K562 (cell line): ENCODE data around the gene ANO1. TPM values are rescaled to one million over a fixed set of nuclear protein-coding genes. Genes with fewer than 3 reads are reported as not detected.

Experiments
- ATAC-seq: fragments of 200-7000 bp; cut with Tn5 transposase; 3 replicates; pipeline ENCODE4 v1.9.1; 2020; ENCODE audit warnings: moderate library complexity
- BruUV-seq: library from RNA; stranded (reverse); fragments of 400-500 nt; replicated peaks from 2 replicates; lab custom pipeline; 2021; lab: Mats Ljungman, UMichigan
- CTCF ChIA-PET: fragments of 300-600 bp; formaldehyde crosslinking; extraction: SDS; loops from one replicate; lab custom pipeline; 2021; ENCODE audit warnings: low intra/inter-chr PET ratio; lab: Yijun Ruan, JAX
- POLR2A ChIA-PET: fragments of 300-600, 350-650 bp; sonication (Branson Sonifier 250); formaldehyde crosslinking; extraction: SDS; loops from one replicate; lab custom pipeline; 2021; ENCODE audit warnings: antibody characterized with exemption, inconsistent platforms; lab: Yijun Ruan, JAX
- DNase-seq, 4 experiments: peaks; one replicate each; pipeline versions ENCODE4 v3.0.0 to v3.0.0-alpha.2; 2011 to 2018; ENCODE audit warnings: low spot score in 3 of 4, mixed read lengths in 3 of 4; ENCODE audit errors: extremely low read depth in 1 of 4
- FAIRE-seq: peaks from 2 replicates; lab custom pipeline; 2011; peaks lifted over from hg19 to GRCh38; lab: Jason Lieb, UNC
- H2AFZ ChIP-seq: 2 replicates; pipeline ENCODE4 v1.6.0; 2011; ENCODE audit warnings: low read depth, low read length, control low read depth, inconsistent platforms
- H3K27ac ChIP-seq: fragments of 200-600 bp; 3 replicates; pipeline ENCODE4 v1.8.0; 2011; ENCODE audit warnings: low read depth, mild to moderate bottlenecking, control low read depth, inconsistent platforms, low read length, moderate library complexity, mixed read lengths; ENCODE audit errors: extremely low read depth
- H3K27me3 ChIP-seq, 2 experiments: fragments of 300-600 bp in 1 of 2; 2 replicates in 1 of 2; 3 replicates in 1 of 2; pipeline versions ENCODE4 v1.6.0 to v1.8.0; 2011; ENCODE audit warnings: inconsistent platforms in 2 of 2, low read length in 2 of 2, mild to moderate bottlenecking in 1 of 2, mixed read lengths in 1 of 2, moderate library complexity in 1 of 2; ENCODE audit not compliant: control insufficient read depth in 2 of 2, insufficient read depth in 2 of 2
- H3K36me3 ChIP-seq: fragments of 300-600 bp; 3 replicates; pipeline ENCODE4 v1.8.0; 2011; ENCODE audit warnings: mild to moderate bottlenecking, low read length, inconsistent platforms; ENCODE audit not compliant: control insufficient read depth, insufficient read depth
- H3K4me1 ChIP-seq, 2 experiments: fragments of 200-600 bp in 1 of 2; replicated peaks in 1 of 2; 2 replicates in 1 of 2; 3 replicates in 1 of 2; pipeline versions ENCODE4 v1.5.1 to v1.8.0; 2011; ENCODE audit warnings: inconsistent platforms in 2 of 2, low read length in 2 of 2, mild to moderate bottlenecking in 1 of 2, mixed read lengths in 1 of 2, moderate library complexity in 1 of 2; ENCODE audit not compliant: control insufficient read depth in 2 of 2, insufficient read depth in 2 of 2
- H3K4me2 ChIP-seq: 2 replicates; pipeline ENCODE4 v1.6.1; 2011; ENCODE audit warnings: low read length, control low read depth, inconsistent platforms, mixed read lengths; ENCODE audit not compliant: insufficient read depth
- H3K4me3 ChIP-seq: fragments of 200-600 bp; sonication (generic), shearing (Covaris generic); 2 replicates; pipeline ENCODE4 v1.5.1; 2016; ENCODE audit warnings: control low read depth, inconsistent platforms
- H3K79me2 ChIP-seq: fragments of 200-600 bp; 3 replicates; pipeline ENCODE4 v1.8.0; 2011; ENCODE audit warnings: low read length, inconsistent platforms; ENCODE audit not compliant: control insufficient read depth, insufficient read depth
- H3K9ac ChIP-seq, 2 experiments: 2 replicates each; pipeline versions ENCODE4 v1.6.0 to v1.6.1; 2011; ENCODE audit warnings: low read depth in 2 of 2, low read length in 2 of 2, control low read depth in 1 of 2, inconsistent platforms in 1 of 2, mild to moderate bottlenecking in 1 of 2, mixed read lengths in 1 of 2; ENCODE audit not compliant: insufficient read depth in 1 of 2
- H3K9me1 ChIP-seq: one replicate; pipeline ENCODE4 v1.6.0; 2011; ENCODE audit warnings: inconsistent platforms, mild to moderate bottlenecking, low read length, moderate library complexity; ENCODE audit not compliant: control insufficient read depth, insufficient read depth
- H3K9me3 ChIP-seq: replicated peaks from 2 replicates; pipeline ENCODE4 v1.5.1; 2011; ENCODE audit warnings: low read depth, low read length, inconsistent platforms; ENCODE audit not compliant: control insufficient read depth, insufficient read depth
- H4K20me1 ChIP-seq: replicated peaks from 2 replicates; pipeline ENCODE4 v1.6.1; 2011; ENCODE audit warnings: low read length, inconsistent platforms, mixed read lengths; ENCODE audit not compliant: control insufficient read depth, insufficient read depth
- CEBPB ChIP-seq: fragments of 450-650 bp; IDR thresholded peaks from 2 replicates; pipeline ENCODE4 v1.6.1; 2016; ENCODE audit warnings: missing genetic modification characterization, missing compliant biosample characterization
- KAT7 ChIP-seq: sonication (generic); formaldehyde crosslinking; IDR thresholded peaks from 2 replicates; pipeline ENCODE4 v1.8.0; 2022; ENCODE audit warnings: missing genetic modification reagents, mild to moderate bottlenecking, borderline replicate concordance
- RFX7 ChIP-seq: fragments of 250-450 bp; sonication (Bioruptor Pico); IDR thresholded peaks from 2 replicates; pipeline ENCODE4 v1.5.1; 2021; ENCODE audit warnings: mild to moderate bottlenecking
- TAL1 ChIP-seq: fragments of 450-650 bp; IDR thresholded peaks from 2 replicates; pipeline ENCODE4 v1.6.1; 2016; ENCODE audit warnings: mild to moderate bottlenecking
- ZFP91 ChIP-seq: sonication (generic); formaldehyde crosslinking; IDR thresholded peaks from 2 replicates; pipeline ENCODE4 v1.8.0; 2022; ENCODE audit warnings: mild to moderate bottlenecking, missing genetic modification reagents
- ZNF41 ChIP-seq: fragments of 250-450 bp; sonication (Bioruptor Pico); conservative IDR thresholded peaks from 2 replicates; pipeline ENCODE4 v1.4.0; 2020; ENCODE audit warnings: mild to moderate bottlenecking
- WGBS: fragments of 100-300 bp; shearing (Covaris generic); methylation state at CpG from one replicate; pipeline ENCODE4 v1.1.6; 2016; ENCODE audit warnings: low coverage, mixed read lengths; ENCODE audit not compliant: insufficient coverage; ENCODE audit errors: missing lambda C conversion rate; 5-methylcytosine and 5-hydroxymethylcytosine counted together
- in situ Hi-C: fragments of 300-500 bp; cut with MboI; formaldehyde crosslinking; loops from 4 replicates; pipeline ENCODE4 v1.15.0; 2018; ENCODE audit warnings: inconsistent platforms, mixed read lengths
- intact Hi-C: fragments of 100-400 bp; cut with micrococcal nuclease; formaldehyde crosslinking; loops from 2 replicates; pipeline ENCODE4 v1.14.2; 2022
- polyA plus RNA-seq, 8 experiments: library from polyadenylated mRNA; depleted of rRNA in 4 of 8; stranded (reverse) in 5 of 8; unstranded in 3 of 8; fragments of >200 nt; fragmentation: Nextera tagmentation in 2 of 8; fragmentation: Illumina TruSeq in 1 of 8; extraction: Ambion mirVana in 2 of 8; extraction: Trizol in 1 of 8; gene quantifications; 2 replicates each; pipeline versions ENCODE4 v1.2.1 to v1.2.3, GENCODE V29; 2011 to 2014; ENCODE audit warnings: inconsistent platforms in 1 of 8, missing spikeins in 1 of 8
- total RNA-seq, 7 experiments: library from RNA; depleted of rRNA in 6 of 7; stranded (reverse); fragments of >200 nt in 6 of 7; fragmentation: Illumina TruSeq in 2 of 7; extraction: Trizol in 2 of 7; gene quantifications; 2 replicates each; pipeline versions ENCODE4 v1.2.1 to v1.2.3, GENCODE V29; 2011 to 2021; ENCODE audit warnings: low replicate concordance in 1 of 7

ANO1 gene
- total and polyA plus RNA-seq, 9 of the 15 experiments (the other 6 are each of a cell fraction or from before 2014, with no cell fraction given) = not detected

DNA sequence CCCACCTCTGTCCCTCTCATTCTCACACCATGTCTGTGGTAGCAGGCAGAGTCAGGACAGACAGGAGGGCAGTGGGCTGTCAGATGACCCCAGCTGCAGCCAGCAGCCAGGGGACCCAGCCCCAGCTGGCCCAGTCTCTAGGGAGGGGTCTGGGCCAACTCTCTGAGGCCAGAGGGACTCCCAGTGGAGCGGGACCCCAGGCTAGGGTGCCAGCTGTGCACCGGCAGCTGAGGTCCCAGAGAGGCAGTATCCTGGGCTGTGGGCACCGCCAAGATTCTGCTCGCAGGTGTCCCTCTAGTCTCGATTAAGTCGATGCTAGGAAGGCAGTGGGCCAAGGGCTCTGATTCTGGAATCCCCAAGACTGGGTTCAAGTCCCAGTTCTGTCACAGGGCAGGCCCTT lies 108.3 kb downstream of the ANO1 start:
- no peak for DNase-seq
- H3K9ac ChIP-seq = no peak overlapping the region
- no peaks in the 10 kb centered on the region for H3K36me3 ChIP-seq
- peaks cover 31 to 77% of the 10 kb centered on the region in 2 experiments; a peak in 4 of 5 replicates for H3K27me3 ChIP-seq
- H4K20me1 ChIP-seq = 0 out of 2 replicates have a peak, but pooled peaks cover 9% of the 10 kb centered on the region
- no peaks in the 10 kb centered on the region for H3K9me1 ChIP-seq
- H3K79me2 ChIP-seq = no peaks in the 10 kb centered on the region
- peaks cover 0 to 9% of the 10 kb centered on the region in 2 experiments; a peak in 2 of 5 replicates for H3K4me1 ChIP-seq
- no peak overlapping the region for H3K4me2 ChIP-seq
- no peak overlapping the region for H3K27ac ChIP-seq
- intact Hi-C loops (no loop called here), in situ Hi-C loops (loop anchor here (10.0 kb wide), 1 partner anchor 472 kb away; no protein-coding TSS in a partner anchor)
- BruUV-seq = no TSS peak
- no peak overlapping the region for H2AFZ ChIP-seq
- ChIA-PET CTCF (no interaction called here), POLR2A (interaction anchor here (0.6 to 1.0 kb wide), 2 partner anchors 9 to 18 kb away, joined by 3 to 4 read pairs; no protein-coding TSS in a partner anchor)
- TF ChIP-seq RFX7 (CRISPR knock-in tag) = no peak
- no peak for TF ChIP-seq ZNF41 (CRISPR knock-in tag)
- TF ChIP-seq TAL1 = no peak
- no peak for TF ChIP-seq KAT7 (CRISPR knock-in tag)
- no peak for TF ChIP-seq ZFP91 (CRISPR knock-in tag)
- TF ChIP-seq CEBPB = no peak
- no peak overlapping the region for H3K4me3 ChIP-seq
- WGBS = 8% methylated on average over 6 of the region's 6 CpGs
- FAIRE-seq = no peak
- H3K9me3 ChIP-seq = peaks cover 2% of the 10 kb centered on the region; the same call in 1 of the 2 replicates
- ATAC-seq = no peak
